HEK293 (cell line): ENCODE measurements around the gene SPOCK1.

Source experiments
- CTCF ChIA-PET: fragments of 350-600 bp; formaldehyde crosslinking; extraction: SDS; loops from one replicate; lab custom pipeline; 2021; ENCODE audit warnings: antibody characterized with exemption; lab: Yijun Ruan, JAX
- POLR2A ChIA-PET: fragments of 300-600 bp; formaldehyde crosslinking; extraction: SDS; loops from one replicate; lab custom pipeline; 2020; ENCODE audit warnings: antibody characterized with exemption, inconsistent platforms; lab: Yijun Ruan, JAX
- H3K27ac ChIP-seq: fragments of 200-500 bp; sonication (Bioruptor generic); 2 replicates; pipeline ENCODE4 v1.5.1; 2014; ENCODE audit warnings: low read depth, low read length, control low read depth, inconsistent platforms; ENCODE audit errors: extremely low read depth
- H3K36me3 ChIP-seq, 2 experiments: fragments of 200-500 bp in 1 of 2; sonication (Bioruptor generic) in 1 of 2; 1 replicate in 1 of 2; 2 replicates in 1 of 2; pipeline ENCODE4 v1.5.1; 2014 to 2017; ENCODE audit warnings: inconsistent platforms in 2 of 2, low read length in 2 of 2; ENCODE audit not compliant: control insufficient read depth in 2 of 2, insufficient read depth in 1 of 2
- H3K4me1 ChIP-seq: fragments of 200-500 bp; sonication (Bioruptor generic); 2 replicates; pipeline ENCODE4 v1.5.1; 2014; ENCODE audit warnings: mild to moderate bottlenecking, low read length, inconsistent platforms; ENCODE audit not compliant: control insufficient read depth, insufficient read depth
- H3K4me3 ChIP-seq: 2 replicates; pipeline ENCODE4 v1.5.1; 2011; ENCODE audit warnings: low read depth, mild to moderate bottlenecking, control low read depth, low read length, moderate library complexity
- H3K9me3 ChIP-seq: fragments of 200-500 bp; sonication (Bioruptor generic); 2 replicates; pipeline ENCODE4 v1.5.1; 2014; ENCODE audit warnings: low read depth, low read length, inconsistent platforms; ENCODE audit not compliant: control insufficient read depth, insufficient read depth
- BCL6B ChIP-seq: fragments of 450-650 bp; formaldehyde crosslinking; IDR thresholded peaks from 2 replicates; pipeline ENCODE4 v1.5.1; 2017; ENCODE audit warnings: missing biosample characterization, missing genetic modification characterization
- GLI4 ChIP-seq: fragments of 450-650 bp; formaldehyde crosslinking; IDR thresholded peaks from 2 replicates; pipeline ENCODE4 v1.5.1; 2016; ENCODE audit warnings: missing biosample characterization, missing genetic modification characterization
- GLIS2 ChIP-seq: fragments of 450-650 bp; formaldehyde crosslinking; IDR thresholded peaks from 2 replicates; pipeline ENCODE4 v1.5.1; 2016; ENCODE audit warnings: missing biosample characterization, missing genetic modification characterization
- HOXA7 ChIP-seq: sonication (generic); formaldehyde crosslinking; IDR thresholded peaks from 2 replicates; pipeline ENCODE4 v1.8.1; 2022; ENCODE audit warnings: missing genetic modification reagents, borderline replicate concordance
- INSM2 ChIP-seq: fragments of 450-650 bp; formaldehyde crosslinking; IDR thresholded peaks from 2 replicates; pipeline ENCODE4 v1.5.1; 2016; ENCODE audit warnings: missing biosample characterization, missing genetic modification characterization
- OVOL3 ChIP-seq: fragments of 450-650 bp; formaldehyde crosslinking; IDR thresholded peaks from 2 replicates; pipeline ENCODE4 v1.5.1; 2016; ENCODE audit warnings: missing biosample characterization, missing genetic modification characterization
- PRDM1 ChIP-seq: fragments of 450-650 bp; formaldehyde crosslinking; IDR thresholded peaks from 2 replicates; pipeline ENCODE4; 2016; ENCODE audit warnings: missing biosample characterization, missing genetic modification characterization
- REPIN1 ChIP-seq: fragments of 450-650 bp; formaldehyde crosslinking; IDR thresholded peaks from 2 replicates; pipeline ENCODE4 v1.5.1; 2017; ENCODE audit warnings: missing biosample characterization, missing genetic modification characterization, low read depth
- ZBTB10 ChIP-seq: fragments of 450-650 bp; formaldehyde crosslinking; IDR thresholded peaks from 2 replicates; pipeline ENCODE4 v1.5.1; 2016; ENCODE audit warnings: missing biosample characterization, missing genetic modification characterization
- ZBTB20 ChIP-seq: fragments of 450-650 bp; formaldehyde crosslinking; IDR thresholded peaks from 2 replicates; pipeline ENCODE4 v1.5.1; 2016; ENCODE audit warnings: missing biosample characterization, missing genetic modification characterization
- ZFP3 ChIP-seq: fragments of 450-650 bp; formaldehyde crosslinking; IDR thresholded peaks from 2 replicates; pipeline ENCODE4 v1.5.1; 2016; ENCODE audit warnings: low read depth, missing biosample characterization, missing genetic modification characterization
- ZNF112 ChIP-seq: fragments of 450-650 bp; formaldehyde crosslinking; IDR thresholded peaks from 2 replicates; pipeline ENCODE4 v1.5.0; 2017; ENCODE audit warnings: missing biosample characterization, missing genetic modification characterization
- ZNF132 ChIP-seq: fragments of 450-650 bp; formaldehyde crosslinking; IDR thresholded peaks from 2 replicates; pipeline ENCODE4 v1.5.1; 2017; ENCODE audit warnings: missing biosample characterization, missing genetic modification characterization, borderline replicate concordance
- ZNF157 ChIP-seq: fragments of 450-650 bp; formaldehyde crosslinking; IDR thresholded peaks from 2 replicates; pipeline ENCODE4 v1.5.1; 2016; ENCODE audit warnings: missing biosample characterization, missing genetic modification characterization
- ZNF239 ChIP-seq: fragments of 450-650 bp; formaldehyde crosslinking; IDR thresholded peaks from 2 replicates; pipeline ENCODE4 v1.5.1; 2016; ENCODE audit warnings: missing biosample characterization, missing genetic modification characterization
- ZNF302 ChIP-seq: fragments of 450-650 bp; formaldehyde crosslinking; IDR thresholded peaks from 2 replicates; pipeline ENCODE4 v1.5.1; 2016; ENCODE audit warnings: missing biosample characterization, missing genetic modification characterization, low read depth
- ZNF324 ChIP-seq: fragments of 450-650 bp; formaldehyde crosslinking; IDR thresholded peaks from 2 replicates; pipeline ENCODE4 v1.5.1; 2016; ENCODE audit warnings: missing biosample characterization, missing genetic modification characterization
- ZNF366 ChIP-seq: fragments of 450-650 bp; formaldehyde crosslinking; conservative IDR thresholded peaks from 2 replicates; pipeline ENCODE4 v1.5.1; 2016; ENCODE audit warnings: missing biosample characterization, missing genetic modification characterization
- ZNF488 ChIP-seq: fragments of 450-650 bp; formaldehyde crosslinking; IDR thresholded peaks from 2 replicates; pipeline ENCODE4 v1.5.1; 2016; ENCODE audit warnings: missing biosample characterization, missing genetic modification characterization
- ZNF596 ChIP-seq: fragments of 450-650 bp; IDR thresholded peaks from 2 replicates; pipeline ENCODE4 v1.5.0; 2018; ENCODE audit warnings: missing biosample characterization, mild to moderate bottlenecking, missing genetic modification characterization, moderate library complexity
- ZNF600 ChIP-seq: fragments of 450-650 bp; formaldehyde crosslinking; IDR thresholded peaks from 2 replicates; pipeline ENCODE4 v1.5.1; 2016; ENCODE audit warnings: missing biosample characterization, missing genetic modification characterization
- ZNF645 ChIP-seq: fragments of 450-650 bp; formaldehyde crosslinking; IDR thresholded peaks from 2 replicates; pipeline ENCODE4; 2016; ENCODE audit warnings: missing biosample characterization, missing genetic modification characterization
- ZNF707 ChIP-seq: fragments of 450-650 bp; formaldehyde crosslinking; IDR thresholded peaks from 2 replicates; pipeline ENCODE4 v1.5.1; 2016; ENCODE audit warnings: missing biosample characterization, missing genetic modification characterization
- ZNF791 ChIP-seq: fragments of 450-650 bp; formaldehyde crosslinking; IDR thresholded peaks from 2 replicates; pipeline ENCODE4 v1.5.1; 2016; ENCODE audit warnings: missing biosample characterization, missing genetic modification characterization

Gene SPOCK1

GRCh38 chr5:137085206-137085605 lies 413.9 kb downstream of the SPOCK1 start:
- TF ChIP-seq ZBTB20 (tag by site-specific recombination) (no peak), INSM2 (no peak), ZFP3 (tag by site-specific recombination) (no peak), ZBTB10 (tag by site-specific recombination) (no peak), GLI4 (tag by site-specific recombination) (no peak), ZNF596 (tag by site-specific recombination) (no peak), ZNF600 (tag by site-specific recombination) (no peak), ZNF112 (tag by site-specific recombination) (no peak)
- H3K36me3 ChIP-seq = no peaks in the 10 kb centered on the region
- CTCF ChIA-PET = interaction anchor here (5.2 kb wide), 1 partner anchor 10 kb away, joined by 29 read pairs; no protein-coding TSS in a partner anchor
- H3K4me3 ChIP-seq = no peak overlapping the region
- no peaks in the 10 kb centered on the region for H3K4me1 ChIP-seq
- H3K9me3 ChIP-seq = no peaks in the 10 kb centered on the region
- POLR2A ChIA-PET = no interaction called here
- H3K27ac ChIP-seq = no peak overlapping the region

- Histone ChIP-seq H3K36me3 (no peaks in the 10 kb centered on the region), H3K4me3 (no peak overlapping the region), H3K27ac (no peak overlapping the region), H3K9me3 (no peaks in the 10 kb centered on the region), H3K4me1 (no peaks in the 10 kb centered on the region; the same call in 1 of the 2 replicates)
- ChIA-PET POLR2A (no interaction called here), CTCF (interaction anchor here (2.7 kb wide), 1 partner anchor 9 kb away, joined by 15 read pairs; no protein-coding TSS in a partner anchor)
- TF ChIP-seq HOXA7 (CRISPR knock-in tag) (no peak), ZNF132 (tag by site-specific recombination) (no peak), ZNF791 (tag by site-specific recombination) (no peak), GLIS2 (no peak), ZNF324 (tag by site-specific recombination) (no peak), BCL6B (tag by site-specific recombination) (no peak), ZNF645 (tag by site-specific recombination) (no peak), OVOL3 (tag by site-specific recombination) (no peak), ZNF239 (tag by site-specific recombination) (no peak), ZNF488 (tag by site-specific recombination) (no peak), ZNF302 (tag by site-specific recombination) (no peak), ZNF366 (tag by site-specific recombination) (no peak), REPIN1 (tag by site-specific recombination) (no peak), ZFP3 (tag by site-specific recombination) (no peak), ZNF157 (tag by site-specific recombination) (no peak), ZNF707 (tag by site-specific recombination) (no peak), PRDM1 (tag by site-specific recombination) (no peak)
These were observed 415.1 kb downstream of the SPOCK1 start for GRCh38 chr5:137084016-137084415.
